ENCODE data around the gene BTBD9. TPM values are rescaled to one million over a fixed set of nuclear protein-coding genes. Genes with fewer than 3 reads are reported as not detected.

Gene BTBD9
- total RNA-seq, 4 donors from 2014 or later: 9.2 to 16.3 (median 11.6) TPM

DNA sequence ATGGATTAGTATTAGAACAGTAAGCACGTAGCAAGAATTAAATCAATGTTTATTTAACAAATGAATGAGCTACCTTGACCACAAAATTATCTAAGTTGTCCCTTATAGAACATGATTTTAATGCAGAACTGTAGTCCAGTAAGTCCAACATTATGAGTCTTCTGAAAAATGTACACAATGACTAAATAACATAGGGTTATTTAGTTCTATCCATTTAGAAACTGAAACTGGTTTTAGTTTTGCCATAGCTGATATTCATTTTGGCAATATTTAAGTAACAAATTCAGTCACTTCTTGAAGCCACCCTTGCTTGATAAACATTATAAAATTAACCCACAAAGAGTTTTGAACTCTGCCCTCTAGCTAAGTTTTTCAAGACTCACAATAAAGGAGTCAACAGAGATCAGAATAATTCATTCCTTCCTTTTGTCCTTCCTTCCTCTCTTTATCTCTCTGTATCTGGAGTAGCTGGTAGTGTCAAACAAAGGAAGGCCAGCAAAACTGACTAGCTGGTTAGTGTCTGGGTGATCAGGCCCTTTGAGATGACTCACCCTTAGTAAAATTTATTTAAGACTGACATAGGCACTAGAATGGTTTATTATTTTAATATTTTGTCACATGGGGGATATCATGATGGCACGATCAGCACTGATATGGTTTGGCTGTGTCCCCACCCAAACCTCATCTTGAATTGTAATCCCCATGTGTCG, 115.1 kb downstream of the BTBD9 start:
- Histone ChIP-seq H3K4me1 (no peaks in the 10 kb centered on the region), H3K4me3 (no peak overlapping the region), H3K36me3 (peaks cover 0 to 10% (median 0%) of the 10 kb centered on the region in 3 donors), H3K9me3 (peaks cover 0 to 8% (median 5%) of the 10 kb centered on the region in 3 donors), H3K27ac (no peak overlapping the region), H3K27me3 (no peaks in the 10 kb centered on the region)
- no peak for DNase-seq
- intact Hi-C loops (cut with DNase I): no loop called here
- WGBS, 2 donors: 79 to 88% methylated on average over 3 of the region's 3 CpGs
- TF ChIP-seq, protein P1, sequence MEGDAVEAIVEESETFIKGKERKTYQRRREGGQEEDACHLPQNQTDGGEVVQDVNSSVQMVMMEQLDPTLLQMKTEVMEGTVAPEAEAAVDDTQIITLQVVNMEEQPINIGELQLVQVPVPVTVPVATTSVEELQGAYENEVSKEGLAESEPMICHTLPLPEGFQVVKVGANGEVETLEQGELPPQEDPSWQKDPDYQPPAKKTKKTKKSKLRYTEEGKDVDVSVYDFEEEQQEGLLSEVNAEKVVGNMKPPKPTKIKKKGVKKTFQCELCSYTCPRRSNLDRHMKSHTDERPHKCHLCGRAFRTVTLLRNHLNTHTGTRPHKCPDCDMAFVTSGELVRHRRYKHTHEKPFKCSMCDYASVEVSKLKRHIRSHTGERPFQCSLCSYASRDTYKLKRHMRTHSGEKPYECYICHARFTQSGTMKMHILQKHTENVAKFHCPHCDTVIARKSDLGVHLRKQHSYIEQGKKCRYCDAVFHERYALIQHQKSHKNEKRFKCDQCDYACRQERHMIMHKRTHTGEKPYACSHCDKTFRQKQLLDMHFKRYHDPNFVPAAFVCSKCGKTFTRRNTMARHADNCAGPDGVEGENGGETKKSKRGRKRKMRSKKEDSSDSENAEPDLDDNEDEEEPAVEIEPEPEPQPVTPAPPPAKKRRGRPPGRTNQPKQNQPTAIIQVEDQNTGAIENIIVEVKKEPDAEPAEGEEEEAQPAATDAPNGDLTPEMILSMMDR (IDR thresholded peaks at IDR 0.05): no peak
- no peak for TF ChIP-seq POLR2A (IDR thresholded peaks at IDR 0.05)

DNA sequence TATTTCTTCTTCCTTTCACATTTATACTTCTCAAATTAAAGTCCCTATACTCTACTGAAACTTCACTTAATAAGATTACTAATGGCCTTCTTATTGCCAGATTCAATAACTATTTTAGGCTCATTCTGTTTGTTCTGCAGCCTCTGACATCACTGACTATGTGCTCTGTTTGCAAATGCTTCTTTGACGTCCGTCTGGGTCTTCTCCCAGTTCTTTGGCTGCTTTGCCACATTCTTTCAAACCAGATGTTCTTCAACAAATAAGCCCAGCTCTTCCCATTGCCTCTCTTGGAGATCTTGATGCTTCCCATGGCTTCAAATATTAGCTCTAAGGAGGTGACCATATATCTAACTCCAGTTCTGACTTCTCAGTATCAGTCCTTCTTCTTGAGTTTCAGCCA, 117.4 kb downstream of the BTBD9 start:
- intact Hi-C loops (cut with DNase I): no loop called here
- peaks cover 0 to 8% (median 5%) of the 10 kb centered on the region in 3 donors for H3K9me3 ChIP-seq
- H3K27ac ChIP-seq: no peak overlapping the region
- TF ChIP-seq, protein P1 (IDR thresholded peaks at IDR 0.05): no peak
- no peak for TF ChIP-seq POLR2A (IDR thresholded peaks at IDR 0.05)
- H3K4me1 ChIP-seq: no peaks in the 10 kb centered on the region
- H3K4me3 ChIP-seq: no peak overlapping the region
- H3K27me3 ChIP-seq: no peaks in the 10 kb centered on the region
- WGBS, 2 donors: 39 to 60% methylated on average over 2 of the region's 2 CpGs
- DNase-seq: no peak
- peaks cover 0 to 10% (median 0%) of the 10 kb centered on the region in 3 donors for H3K36me3 ChIP-seq

DNA sequence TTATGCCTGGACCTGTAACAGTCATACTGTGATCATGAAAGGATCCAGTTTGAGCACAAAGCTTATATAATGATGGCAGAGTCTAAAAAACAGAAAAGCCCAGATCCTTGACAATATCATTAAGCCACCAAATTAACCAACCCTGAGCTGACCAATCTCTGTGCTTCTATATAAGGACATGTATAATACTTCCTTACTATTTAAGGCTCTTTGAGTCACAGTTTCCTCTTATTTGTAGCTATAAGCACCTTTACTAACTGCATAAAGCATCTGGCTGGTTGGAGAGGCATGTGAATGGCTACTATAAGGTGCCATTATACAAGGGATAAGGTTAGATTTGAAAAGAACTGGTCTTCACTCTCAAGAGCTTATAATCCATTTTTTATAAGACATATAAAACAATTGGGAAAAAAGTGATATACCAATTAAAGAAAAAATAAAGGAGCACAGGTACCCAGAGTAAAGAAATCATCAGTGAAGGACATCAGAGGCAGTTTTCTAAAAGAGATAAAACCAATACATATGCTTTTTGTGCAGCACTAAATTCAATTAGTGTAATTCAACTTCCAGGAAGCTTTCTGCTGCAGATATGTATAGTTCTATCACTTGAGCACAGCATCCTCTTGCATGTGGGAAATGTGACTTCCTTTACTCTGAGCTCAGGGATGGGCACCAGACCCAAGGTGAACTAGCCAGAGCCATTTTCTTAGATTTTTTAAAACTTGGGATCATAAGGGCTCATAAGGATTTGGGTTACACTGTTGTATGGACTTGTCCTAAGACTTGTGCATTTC, 121.0 kb downstream of the BTBD9 start:
- Histone ChIP-seq H3K4me1 (no peaks in the 10 kb centered on the region), H3K9me3 (no peaks in the 10 kb centered on the region), H3K36me3 (no peaks in the 10 kb centered on the region), H3K27ac (no peak overlapping the region), H3K27me3 (no peaks in the 10 kb centered on the region), H3K4me3 (no peak overlapping the region)
- DNase-seq: no peak
- TF ChIP-seq POLR2A (IDR thresholded peaks at IDR 0.05): no peak
- TF ChIP-seq, protein P1 (IDR thresholded peaks at IDR 0.05): no peak
- intact Hi-C loops (cut with DNase I): no loop called here

DNA sequence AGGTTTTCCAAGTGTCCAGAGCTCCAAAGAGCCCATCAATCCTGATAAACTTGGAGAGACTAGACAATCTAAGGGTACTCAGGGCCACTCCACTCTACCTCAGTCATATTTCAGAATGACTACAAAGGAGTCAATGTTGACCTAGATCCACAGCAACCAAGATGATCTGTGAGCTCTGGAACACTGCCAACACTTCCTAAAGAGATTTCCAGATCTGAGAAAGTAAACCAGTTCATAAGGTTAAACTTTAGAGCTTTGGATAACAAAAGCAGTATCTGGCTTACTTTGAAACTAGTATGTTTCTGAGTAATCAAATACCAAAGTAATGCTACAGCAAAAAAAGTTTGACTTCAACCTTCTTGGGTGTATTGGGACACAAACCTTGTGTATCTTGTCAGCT, 122.7 kb downstream of the BTBD9 start:
- no peaks in the 10 kb centered on the region for H3K36me3 ChIP-seq
- H3K9me3 ChIP-seq: no peaks in the 10 kb centered on the region
- intact Hi-C loops (cut with DNase I): no loop called here
- no peaks in the 10 kb centered on the region for H3K4me1 ChIP-seq
- no peak overlapping the region for H3K4me3 ChIP-seq
- H3K27me3 ChIP-seq: no peaks in the 10 kb centered on the region
- DNase-seq: no peak
- no peak overlapping the region for H3K27ac ChIP-seq
- TF ChIP-seq, protein P1 (IDR thresholded peaks at IDR 0.05): no peak
- no peak for TF ChIP-seq POLR2A (IDR thresholded peaks at IDR 0.05)

DNA sequence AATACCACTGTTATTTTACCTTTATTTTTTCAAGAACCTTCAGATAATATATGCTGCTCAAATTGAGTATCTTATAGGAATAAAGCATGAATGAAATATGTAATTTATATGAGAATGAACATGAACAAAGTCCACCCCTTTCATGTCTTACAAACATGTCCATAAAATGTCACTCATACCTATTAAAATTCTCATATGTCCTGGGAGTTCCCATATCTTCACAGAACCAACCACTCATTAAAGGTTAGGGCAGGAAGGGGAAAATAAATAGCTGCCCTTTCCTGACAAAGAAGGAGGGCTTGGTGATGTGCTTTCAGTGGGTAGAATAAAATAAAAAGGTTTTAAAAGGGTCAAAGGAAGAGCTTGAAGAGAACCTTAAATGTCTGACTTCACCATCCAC, 125.3 kb downstream of the BTBD9 start:
- Histone ChIP-seq H3K4me1 (no peaks in the 10 kb centered on the region), H3K36me3 (no peaks in the 10 kb centered on the region), H3K9me3 (no peaks in the 10 kb centered on the region), H3K27ac (no peak overlapping the region), H3K4me3 (no peak overlapping the region), H3K27me3 (no peaks in the 10 kb centered on the region)
- TF ChIP-seq, protein P1 (IDR thresholded peaks at IDR 0.05): no peak
- TF ChIP-seq POLR2A (IDR thresholded peaks at IDR 0.05): no peak
- no peak for DNase-seq
- intact Hi-C loops (cut with DNase I): no loop called here
